ENCODE results near the gene FDXR. TPM values are rescaled to one million over a fixed set of nuclear protein-coding genes. Genes with fewer than 3 reads are reported as not detected.

Gene FDXR
- polyA plus RNA-seq, 3 donors: 2.5 to 7.3 (median 6.2) TPM

DNA sequence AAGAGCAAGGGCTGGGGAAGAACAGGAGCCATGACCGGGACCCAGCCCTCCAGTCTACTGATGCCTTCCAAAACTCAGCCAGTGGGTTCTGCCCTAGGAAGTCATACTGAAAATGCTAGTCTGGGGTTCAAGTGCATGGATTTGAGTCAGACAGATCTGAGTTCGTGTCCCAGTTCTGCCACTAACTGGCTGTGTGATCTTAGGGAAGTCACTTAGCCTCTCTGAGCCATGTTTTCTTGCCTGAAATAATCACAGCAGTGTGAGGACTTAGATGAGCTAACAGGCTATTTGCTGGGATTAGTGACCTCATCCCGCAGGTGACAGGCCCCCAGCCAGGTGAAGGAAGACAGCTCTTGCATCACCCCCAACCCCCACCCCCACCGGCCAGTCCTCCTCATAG is 17.5 kb downstream of the FDXR start:
- H3K4me1 Mint-ChIP-seq: peaks cover 11% of the 10 kb centered on the region
- H2AFZ ChIP-seq (ENCODE audit: insufficient read depth, low read depth, low read length, poor library complexity, severe bottlenecking): no peak overlapping the region
- no peak overlapping the region for H3K27ac ChIP-seq (ENCODE audit: low read depth in 1 of 2, low read length in 2 of 2)
- 86% methylated on average over 3 of the region's 4 CpGs for WGBS (ENCODE audit: insufficient coverage)
- H3K9ac ChIP-seq (ENCODE audit: insufficient read depth, low read length, poor library complexity, severe bottlenecking): no peak overlapping the region
- H3K4me1 ChIP-seq (ENCODE audit: control insufficient read depth in 1 of 2, insufficient read depth in 2 of 2, low read length in 2 of 2): peaks cover 10 to 19% of the 10 kb centered on the region in 2 donors
- H3K9me3 ChIP-seq (replicated peaks in 1 of 2; ENCODE audit: control insufficient read depth in 1 of 2, insufficient read depth in 1 of 2, low read length in 2 of 2): peaks cover 4 to 10% of the 10 kb centered on the region in 2 donors
- H3K27me3 Mint-ChIP-seq (ENCODE audit: low read depth in 3 of 3): peaks cover 87 to 98% (median 91%) of the 10 kb centered on the region in 3 donors
- peaks cover 0 to 18% (median 10%) of the 10 kb centered on the region in 7 donors for H3K9me3 Mint-ChIP-seq
- no peaks in the 10 kb centered on the region for H3K79me2 ChIP-seq (ENCODE audit: insufficient read depth, low read length)
- no peak overlapping the region for H3K4me2 ChIP-seq (replicated peaks; ENCODE audit: extremely low read depth, low read length, poor library complexity, severe bottlenecking)
- H3K36me3 ChIP-seq (replicated peaks in 1 of 2; ENCODE audit: control insufficient read depth in 1 of 2, insufficient read depth in 2 of 2, low read length in 2 of 2): no peaks in the 10 kb centered on the region
- H3K27me3 ChIP-seq (ENCODE audit: control insufficient read depth in 2 of 2, insufficient read depth in 2 of 2, low read length in 2 of 2): peaks cover 46 to 95% of the 10 kb centered on the region in 2 donors
- no peak for DNase-seq
- H3K4me3 ChIP-seq (replicated peaks in 1 of 3; ENCODE audit: low read depth in 2 of 3, low read length in 3 of 3): no peak overlapping the region
- no peak overlapping the region for H3K27ac Mint-ChIP-seq
- H3K36me3 Mint-ChIP-seq: peaks cover 3 to 10% of the 10 kb centered on the region in 2 donors
- H3K4me3 Mint-ChIP-seq: no peak overlapping the region
- intact Hi-C loops (cut with micrococcal nuclease): no loop called here
- TF ChIP-seq, protein P1, sequence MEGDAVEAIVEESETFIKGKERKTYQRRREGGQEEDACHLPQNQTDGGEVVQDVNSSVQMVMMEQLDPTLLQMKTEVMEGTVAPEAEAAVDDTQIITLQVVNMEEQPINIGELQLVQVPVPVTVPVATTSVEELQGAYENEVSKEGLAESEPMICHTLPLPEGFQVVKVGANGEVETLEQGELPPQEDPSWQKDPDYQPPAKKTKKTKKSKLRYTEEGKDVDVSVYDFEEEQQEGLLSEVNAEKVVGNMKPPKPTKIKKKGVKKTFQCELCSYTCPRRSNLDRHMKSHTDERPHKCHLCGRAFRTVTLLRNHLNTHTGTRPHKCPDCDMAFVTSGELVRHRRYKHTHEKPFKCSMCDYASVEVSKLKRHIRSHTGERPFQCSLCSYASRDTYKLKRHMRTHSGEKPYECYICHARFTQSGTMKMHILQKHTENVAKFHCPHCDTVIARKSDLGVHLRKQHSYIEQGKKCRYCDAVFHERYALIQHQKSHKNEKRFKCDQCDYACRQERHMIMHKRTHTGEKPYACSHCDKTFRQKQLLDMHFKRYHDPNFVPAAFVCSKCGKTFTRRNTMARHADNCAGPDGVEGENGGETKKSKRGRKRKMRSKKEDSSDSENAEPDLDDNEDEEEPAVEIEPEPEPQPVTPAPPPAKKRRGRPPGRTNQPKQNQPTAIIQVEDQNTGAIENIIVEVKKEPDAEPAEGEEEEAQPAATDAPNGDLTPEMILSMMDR (IDR thresholded peaks at IDR 0.05): no peak
- H4K20me1 ChIP-seq (ENCODE audit: insufficient read depth, low read length): no peaks in the 10 kb centered on the region

DNA sequence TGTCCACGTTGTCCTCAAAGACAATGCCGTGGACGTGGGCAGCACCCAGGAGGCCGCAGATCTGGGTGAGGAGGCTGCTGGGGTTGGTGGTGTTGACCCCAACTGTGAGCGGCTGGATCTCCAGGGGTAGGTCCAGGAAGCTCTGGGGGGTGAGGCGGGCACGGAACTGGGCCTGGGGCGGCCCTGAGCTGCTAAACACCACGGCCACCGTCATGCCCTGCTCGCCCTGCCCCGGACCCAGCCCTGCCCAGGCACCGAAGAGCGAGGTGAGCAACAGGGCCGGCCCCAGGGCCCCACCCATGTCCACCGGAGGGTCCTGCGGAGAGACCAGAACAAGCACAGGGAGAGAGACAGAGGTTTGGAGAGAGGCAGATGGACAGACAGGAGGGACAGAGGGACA is 18.0 kb downstream of the FDXR start:
- H2AFZ ChIP-seq (ENCODE audit: insufficient read depth, low read depth, low read length, poor library complexity, severe bottlenecking): no peak overlapping the region
- Mint-ChIP-seq H3K4me1 (peaks cover 8% of the 10 kb centered on the region), H3K4me3 (peak overlapping the region in 1 of 2 donors; percentile 81), H3K27ac (no peak overlapping the region), H3K27me3 (ENCODE audit: low read depth in 3 of 3) (peaks cover 85 to 98% (median 90%) of the 10 kb centered on the region in 3 donors), H3K36me3 (peaks cover 3 to 10% of the 10 kb centered on the region in 2 donors), H3K9me3 (peaks cover 0 to 17% (median 9%) of the 10 kb centered on the region in 7 donors)
- H3K4me1 ChIP-seq (ENCODE audit: control insufficient read depth in 1 of 2, insufficient read depth in 2 of 2, low read length in 2 of 2): peaks cover 6 to 14% of the 10 kb centered on the region in 2 donors
- no peak overlapping the region for H3K4me2 ChIP-seq (replicated peaks; ENCODE audit: extremely low read depth, low read length, poor library complexity, severe bottlenecking)
- DNase-seq: no peak
- H3K27ac ChIP-seq (ENCODE audit: low read depth in 1 of 2, low read length in 2 of 2): no peak overlapping the region
- H3K36me3 ChIP-seq (replicated peaks in 1 of 2; ENCODE audit: control insufficient read depth in 1 of 2, insufficient read depth in 2 of 2, low read length in 2 of 2): no peaks in the 10 kb centered on the region
- peaks cover 41 to 93% of the 10 kb centered on the region in 2 donors for H3K27me3 ChIP-seq (ENCODE audit: control insufficient read depth in 2 of 2, insufficient read depth in 2 of 2, low read length in 2 of 2)
- intact Hi-C loops (cut with micrococcal nuclease): loop anchor here in 1 of 2 donors (5.0 kb wide), 1 partner anchor 47 kb away; no protein-coding TSS in a partner anchor
- H3K9ac ChIP-seq (ENCODE audit: insufficient read depth, low read length, poor library complexity, severe bottlenecking): no peak overlapping the region
- no peak overlapping the region for H3K4me3 ChIP-seq (replicated peaks in 1 of 3; ENCODE audit: low read depth in 2 of 3, low read length in 3 of 3)
- TF ChIP-seq, protein P1 (IDR thresholded peaks at IDR 0.05): no peak
- H3K9me3 ChIP-seq (replicated peaks in 1 of 2; ENCODE audit: control insufficient read depth in 1 of 2, insufficient read depth in 1 of 2, low read length in 2 of 2): peaks cover 4 to 6% of the 10 kb centered on the region in 2 donors
- WGBS (ENCODE audit: insufficient coverage): 89% methylated on average over 16 of the region's 17 CpGs
- H3K79me2 ChIP-seq (ENCODE audit: insufficient read depth, low read length): no peaks in the 10 kb centered on the region
- no peaks in the 10 kb centered on the region for H4K20me1 ChIP-seq (ENCODE audit: insufficient read depth, low read length)
